ENCODE results near the gene REX1BD. TPM values are rescaled to one million over a fixed set of nuclear protein-coding genes. Genes with fewer than 3 reads are reported as not detected.

Gene REX1BD
- total and polyA plus RNA-seq, 8 donors, result 30.0 to 158 (median 42.2) TPM

DNA sequence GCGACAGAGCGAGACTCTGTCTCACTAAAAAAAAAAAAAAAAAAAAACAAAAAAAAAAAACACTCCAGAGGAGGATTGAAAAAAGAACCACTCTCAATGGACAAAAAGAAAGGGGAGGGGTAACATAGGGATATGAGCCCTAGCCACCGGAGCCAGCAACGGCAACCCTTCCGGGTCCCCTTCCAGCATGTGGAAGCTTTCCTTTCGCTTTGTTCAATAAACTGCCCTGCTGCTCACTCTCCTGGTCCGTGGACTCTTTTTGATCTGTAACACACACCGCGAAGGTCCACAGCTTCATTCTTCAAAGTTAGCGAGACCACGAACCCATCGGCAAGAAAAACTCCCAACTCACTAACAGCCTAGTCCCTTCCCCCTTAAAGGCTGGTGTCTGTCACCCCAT lies 1.0 kb upstream of the REX1BD start:
- DNase-seq, result peak in 1 of 6 donors; percentile 17
- peaks cover 0 to 6% (median 0%) of the 10 kb centered on the region in 3 donors for H3K36me3 ChIP-seq
- H3K27ac ChIP-seq, result no peak overlapping the region
- intact Hi-C loops (cut with DNase I), result no loop called here
- FAIRE-seq, result no peak
- no peak for TF ChIP-seq CTCF (IDR thresholded peaks at IDR 0.05)
- H3K27me3 ChIP-seq, result no peaks in the 10 kb centered on the region
- peaks cover 0 to 6% (median 5%) of the 10 kb centered on the region in 3 donors for H3K4me1 ChIP-seq
- no peak overlapping the region for H3K4me3 ChIP-seq
- WGBS, 2 donors, result 94 to 97% methylated on average over 11 to 12 of the region's 12 CpGs
- no peaks in the 10 kb centered on the region for H3K9me3 ChIP-seq
- ATAC-seq, result no peak

- WGBS, 2 donors, result 35 to 37% methylated on average over 16 of the region's 16 CpGs
- no peaks in the 10 kb centered on the region for H3K9me3 ChIP-seq
- DNase-seq (peak in 1 of 6 donors; percentile 30), FAIRE-seq (no peak), ATAC-seq (peak in 1 of 4 donors; percentile 23)
- TF ChIP-seq CTCF (IDR thresholded peaks at IDR 0.05), result no peak
- intact Hi-C loops (cut with DNase I), result no loop called here
- H3K4me1 ChIP-seq, result peaks cover 0 to 6% (median 5%) of the 10 kb centered on the region in 3 donors
- no peaks in the 10 kb centered on the region for H3K27me3 ChIP-seq
- peaks cover 0 to 6% (median 0%) of the 10 kb centered on the region in 3 donors for H3K36me3 ChIP-seq
- H3K27ac ChIP-seq, result peak overlapping the region; percentile 76 to 90 (median 84)
- H3K4me3 ChIP-seq, result peak overlapping the region; percentile 69 to 99 (median 85)
These were observed 512 bp upstream of the REX1BD start for GRCh38 chr19:18587962-18588610.

- Histone ChIP-seq H3K9me3 (no peaks in the 10 kb centered on the region), H3K27ac (peak overlapping the region; percentile 76 to 90 (median 84)), H3K27me3 (no peaks in the 10 kb centered on the region), H3K36me3 (peaks cover 0 to 6% (median 0%) of the 10 kb centered on the region in 3 donors), H3K4me3 (peak overlapping the region; percentile 69 to 99 (median 85)), H3K4me1 (peaks cover 3 to 9% (median 5%) of the 10 kb centered on the region in 3 donors)
- DNase-seq, result peak; percentile 51 to 90 (median 72)
- peak in 1 of 4 donors; percentile 4 for TF ChIP-seq CTCF (IDR thresholded peaks at IDR 0.05)
- intact Hi-C loops (cut with DNase I), result no loop called here
- peak; percentile 72 to 79 (median 74) for ATAC-seq
- WGBS, 2 donors, result 22 to 24% methylated on average over 44 to 52 of the region's 52 CpGs
- FAIRE-seq, result no peak
These were observed 1.0 kb downstream of the REX1BD start for GRCh38 chr19:18589380-18590272.

GRCh38 chr19:18590273-18591272 lies 2.0 kb downstream of the REX1BD start:
- Histone ChIP-seq H3K36me3 (peaks cover 0 to 6% (median 0%) of the 10 kb centered on the region in 3 donors), H3K27me3 (no peaks in the 10 kb centered on the region), H3K4me3 (no peak overlapping the region), H3K4me1 (peaks cover 5 to 14% (median 8%) of the 10 kb centered on the region in 3 donors), H3K9me3 (no peaks in the 10 kb centered on the region), H3K27ac (no peak overlapping the region)
- intact Hi-C loops (cut with DNase I), result no loop called here
- TF ChIP-seq CTCF (IDR thresholded peaks at IDR 0.05), result no peak
- WGBS, 2 donors, result 86 to 88% methylated on average over 40 of the region's 40 CpGs
- DNase-seq (peak in 1 of 6 donors; percentile 64), ATAC-seq (no peak), FAIRE-seq (no peak)

Measured in pancreas (tissue), 10 donors.